DMS53 (cell line): ENCODE results near the gene ACOXL.
"Not testable (repeated sequence)": the region's sequence is repeated elsewhere in the genome, so short reads cannot be mapped to it uniquely, and the experiment has no call there.

ENCODE experiments used
- DNase-seq: peaks from one replicate; lab custom pipeline; 2025; lab: John Stamatoyannopoulos, UW

The ACOXL gene

DNA sequence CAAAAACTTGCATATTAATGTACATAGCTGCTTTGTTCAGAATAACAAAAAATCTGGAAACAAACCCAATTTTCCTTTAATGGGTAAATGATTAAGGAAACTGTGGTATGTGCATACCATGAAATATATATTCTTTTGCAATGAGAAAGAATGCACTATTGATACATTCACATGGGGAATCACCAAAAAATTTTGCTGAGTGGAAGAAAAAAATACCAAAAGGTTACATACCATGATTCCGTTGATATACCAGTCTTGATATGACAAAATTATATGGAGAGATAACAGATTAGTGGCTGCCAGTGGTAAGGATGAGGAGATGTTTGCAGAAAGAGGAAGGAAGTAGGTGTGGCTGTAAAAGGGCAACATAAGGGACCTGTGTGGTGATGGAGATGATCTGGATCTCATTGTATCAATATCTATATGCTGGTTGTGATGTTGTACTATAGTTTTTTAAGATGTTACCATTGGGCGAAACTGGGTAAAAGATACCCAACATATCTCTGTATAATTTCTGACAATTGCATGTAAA is 333.8 kb downstream of the ACOXL start:
- DNase-seq = no peak

GRCh38 chr2:111068435-111069058 is 336.2 kb downstream of the ACOXL start:
- DNase-seq = peak; percentile 98

GRCh38 chr2:111069722-111070121 is 337.3 kb downstream of the ACOXL start:
- DNase-seq = peak; percentile 35

DNA sequence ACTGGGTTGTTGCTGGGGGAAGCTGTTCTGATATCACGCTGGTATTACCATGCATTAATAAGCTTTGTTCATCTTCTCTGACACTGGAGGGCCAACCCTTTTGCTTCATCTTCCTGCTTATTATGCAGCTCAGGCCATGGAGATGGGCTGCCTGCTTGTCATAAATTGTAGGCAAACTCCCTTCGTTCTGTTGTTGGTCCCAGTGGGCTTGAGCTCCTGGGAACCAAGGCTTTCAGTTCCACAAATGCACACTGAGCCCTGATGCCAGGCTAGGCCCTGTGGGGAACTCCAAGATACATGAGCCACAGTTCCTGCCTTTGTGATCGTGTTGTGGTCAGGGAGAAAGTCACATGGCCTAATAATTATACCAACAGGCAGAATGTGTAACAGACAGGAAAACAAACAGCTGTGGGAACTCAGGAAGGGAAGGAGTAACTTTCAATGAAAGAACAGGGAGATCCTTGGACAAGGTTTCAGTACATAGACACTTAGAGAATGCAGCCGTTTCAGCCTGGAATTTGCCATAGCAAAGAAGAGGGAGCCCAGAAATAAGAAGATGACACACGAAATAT is 339.3 kb downstream of the ACOXL start:
- peak; percentile 73 for DNase-seq

DNA sequence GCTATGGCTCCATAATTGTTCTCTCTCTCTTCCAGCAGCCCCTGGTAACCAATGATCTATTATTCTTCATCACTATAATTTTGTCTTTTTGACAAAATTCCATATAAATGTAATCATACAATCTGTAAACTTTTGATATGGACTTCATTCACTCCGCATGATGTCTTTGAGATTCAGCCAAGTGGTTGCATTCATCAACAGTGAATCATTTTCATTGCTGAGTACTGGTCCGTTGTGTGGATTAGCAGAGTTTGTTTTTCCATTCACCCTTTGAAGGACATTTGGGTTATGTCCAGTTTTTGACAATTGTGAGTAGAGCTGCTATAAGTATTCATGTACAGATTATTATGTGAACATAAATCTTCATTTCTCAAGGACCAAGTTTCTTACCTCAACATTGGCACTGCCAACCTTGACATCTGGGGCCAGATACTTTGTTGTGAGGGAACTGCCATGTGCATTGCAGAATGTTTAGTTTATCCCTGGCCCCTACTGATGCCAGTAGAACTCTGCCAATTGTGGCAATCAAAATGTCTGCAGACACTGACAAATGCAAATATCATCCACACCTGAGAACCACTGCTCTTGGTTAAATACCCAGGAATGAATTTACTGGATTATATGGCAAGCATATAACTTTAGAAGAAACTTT is 340.0 kb downstream of the ACOXL start:
- DNase-seq = peak; percentile 57

- DNase-seq = not testable (repeated sequence)
These were observed 350.3 kb downstream of the ACOXL start for GRCh38 chr2:111082659-111083058.

DNA sequence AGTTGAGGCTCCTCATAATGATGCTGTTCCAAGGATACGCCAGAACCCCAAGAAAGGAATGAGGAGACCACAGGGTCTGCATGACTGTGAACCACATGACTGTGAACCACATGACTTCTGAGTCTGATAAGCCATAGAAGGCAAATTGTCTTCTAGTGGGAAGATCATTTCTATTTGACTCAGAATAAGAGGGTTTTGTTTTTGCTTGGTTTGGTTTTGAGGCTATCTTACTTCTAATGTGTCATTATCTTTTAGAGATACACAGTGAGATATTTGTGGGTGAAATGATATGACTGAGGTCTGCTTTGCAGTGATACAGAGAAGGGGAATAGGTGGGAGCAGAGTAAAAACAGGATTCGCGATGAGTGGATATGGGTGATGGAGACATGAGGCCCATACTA is 359.4 kb downstream of the ACOXL start:
- DNase-seq = no peak

- no peak for DNase-seq
These were observed 362.3 kb downstream of the ACOXL start for GRCh38 chr2:111094691-111095090.

- DNase-seq = no peak
These were observed 363.1 kb downstream of the ACOXL start for GRCh38 chr2:111095434-111095833.

DNA sequence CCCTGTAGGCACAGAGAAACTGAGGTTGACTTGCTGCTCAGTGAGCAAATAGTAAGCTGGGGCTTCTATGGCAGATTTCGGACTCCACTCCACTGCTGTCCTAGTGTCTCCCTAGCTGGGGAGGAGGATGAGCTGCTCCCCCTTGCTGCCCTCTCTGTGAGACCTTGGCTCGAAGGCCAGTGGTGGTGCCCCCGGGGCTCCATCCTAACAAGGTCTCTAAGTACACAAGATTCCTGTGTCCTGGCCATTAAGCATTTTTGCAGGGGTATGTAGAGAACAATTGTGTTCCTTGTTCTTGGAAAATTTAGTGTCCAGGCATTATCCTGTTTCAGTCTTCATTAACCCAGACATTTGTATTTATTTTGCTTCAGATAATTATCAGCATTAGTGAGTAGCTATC is 367.0 kb downstream of the ACOXL start:
- DNase-seq = no peak

DNA sequence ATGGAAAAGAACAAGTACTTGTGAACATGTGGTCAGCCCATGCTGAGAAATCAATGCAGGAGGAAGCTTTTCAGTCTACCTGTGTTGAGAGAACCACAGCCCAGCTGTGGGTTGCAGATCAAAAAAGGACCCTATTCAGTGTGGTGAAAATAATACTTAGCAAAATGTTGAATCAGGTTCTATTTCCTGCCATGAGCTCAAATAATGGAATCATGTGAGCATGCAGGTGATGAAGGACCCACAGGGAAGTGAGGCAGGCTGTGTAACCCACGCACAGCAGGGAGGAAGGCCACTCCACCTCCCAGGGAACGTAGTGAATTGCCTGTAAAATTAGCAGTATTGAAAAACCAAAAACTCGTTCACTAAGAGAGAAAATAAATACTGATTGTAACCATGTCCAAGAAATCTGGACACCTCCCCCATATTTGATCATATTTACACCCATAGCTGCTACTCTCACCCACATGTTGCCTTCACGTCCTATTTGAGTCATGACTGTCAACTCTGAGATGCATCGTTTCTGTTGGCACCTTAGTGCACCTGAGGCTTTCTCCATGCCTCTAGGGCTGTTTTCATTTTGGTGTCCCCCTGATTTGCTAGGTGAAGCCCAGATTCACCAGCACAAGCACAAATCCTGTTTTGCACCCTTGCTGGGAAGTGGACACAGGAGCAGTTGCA is 367.9 kb downstream of the ACOXL start:
- DNase-seq = peak; percentile 34

DNA sequence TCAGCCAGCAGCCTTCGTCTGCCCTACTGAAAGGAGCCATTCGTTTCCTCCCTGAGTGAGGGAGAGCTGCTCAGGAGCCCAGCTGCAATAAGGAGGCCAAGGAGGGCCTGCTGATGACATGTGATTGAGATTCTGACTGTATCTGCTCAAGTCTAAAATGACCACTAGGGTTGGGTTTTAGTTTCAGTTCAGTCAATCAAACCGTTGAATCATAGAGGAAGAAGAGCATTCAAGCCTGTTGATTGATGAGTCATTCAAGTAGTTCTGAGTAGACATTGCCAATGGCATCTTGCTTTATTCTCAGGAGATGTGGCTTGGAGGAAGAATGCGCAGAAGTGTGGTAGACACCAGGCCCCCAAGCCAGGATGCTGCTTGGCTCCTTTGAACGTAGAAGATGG is 368.4 kb downstream of the ACOXL start:
- peak; percentile 73 for DNase-seq

DNA sequence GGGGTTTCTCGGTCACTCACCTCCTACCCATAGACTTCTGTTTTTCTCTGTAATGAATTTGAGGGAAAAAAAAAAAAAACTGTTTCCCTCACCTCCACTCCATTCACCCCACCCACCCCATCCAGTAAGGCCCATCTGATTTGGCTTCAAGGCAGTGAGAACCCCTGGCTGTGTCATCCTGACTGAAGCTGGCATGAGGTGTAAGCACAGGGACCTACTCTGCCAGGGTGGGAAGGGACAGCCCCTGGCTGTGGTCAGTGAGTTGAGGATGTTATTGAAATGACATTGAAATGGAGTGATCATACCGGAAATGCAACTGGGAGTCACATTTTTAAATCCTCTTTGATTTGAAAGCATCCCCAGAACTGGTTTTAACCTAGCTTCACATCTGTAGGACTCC is 369.2 kb downstream of the ACOXL start:
- no peak for DNase-seq

DNA sequence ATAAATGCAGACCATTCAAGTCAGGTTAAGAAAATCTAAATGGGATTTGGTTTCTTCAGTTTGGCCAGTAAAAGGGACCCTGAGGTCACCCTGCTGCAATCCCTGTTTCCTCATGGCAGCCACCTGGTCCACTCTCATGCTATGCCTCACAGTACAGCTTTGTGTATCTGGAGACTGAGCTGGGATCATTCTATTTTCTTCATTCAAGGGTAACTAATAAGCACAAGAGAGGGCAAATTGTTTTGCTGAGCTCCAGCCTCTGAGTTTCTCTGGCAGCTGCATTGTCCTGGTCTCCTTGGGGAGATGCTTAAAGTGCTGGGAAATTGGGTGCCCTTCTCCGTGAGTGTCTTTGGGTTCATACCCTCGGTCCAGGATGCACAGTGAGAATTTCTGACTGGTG is 369.8 kb downstream of the ACOXL start:
- DNase-seq = no peak

DNA sequence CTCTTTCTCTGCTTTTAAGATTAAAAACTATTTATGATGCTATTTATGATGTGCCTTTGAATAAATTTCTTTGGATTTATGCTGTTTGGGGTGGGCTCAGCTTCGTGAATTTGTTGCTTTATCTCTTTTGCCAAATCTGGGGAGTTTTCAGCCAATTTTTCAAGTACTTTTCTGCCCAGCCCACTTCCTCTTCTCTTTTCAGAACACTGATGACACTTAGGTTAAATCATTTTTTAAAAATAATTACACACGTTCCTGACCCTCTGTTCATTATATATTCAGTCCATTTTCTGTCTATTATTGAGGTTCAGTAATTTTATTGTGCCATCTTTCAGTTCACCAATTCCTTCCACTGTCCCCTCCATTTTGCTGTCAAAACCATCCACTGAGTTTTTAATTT is 373.6 kb downstream of the ACOXL start:
- DNase-seq = no peak

DNA sequence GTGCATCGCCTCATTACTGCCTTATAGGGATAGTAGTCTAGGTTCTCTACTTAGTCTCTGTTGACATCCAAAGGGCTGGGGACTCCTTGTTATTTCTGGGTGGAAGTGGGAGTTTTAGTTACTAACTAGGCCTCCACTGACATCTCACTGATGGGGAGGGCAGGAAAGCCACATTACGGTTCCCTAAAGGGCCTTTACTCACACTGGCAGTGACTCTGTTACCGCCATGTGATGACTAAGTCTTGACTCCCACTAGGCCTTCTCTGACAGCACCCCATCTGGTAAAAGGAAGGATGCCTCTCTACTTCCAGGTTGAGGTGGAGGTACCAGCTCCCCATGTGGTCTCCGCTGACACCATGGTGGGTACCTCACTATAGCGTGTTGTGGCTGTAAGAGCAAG is 374.3 kb downstream of the ACOXL start:
- DNase-seq = no peak

- DNase-seq = no peak
These were observed 376.4 kb downstream of the ACOXL start for GRCh38 chr2:111108745-111109271.

GRCh38 chr2:111111101-111111755 is 378.9 kb downstream of the ACOXL start:
- DNase-seq = no peak

GRCh38 chr2:111113838-111114237 is 381.5 kb downstream of the ACOXL start:
- DNase-seq = no peak

DNA sequence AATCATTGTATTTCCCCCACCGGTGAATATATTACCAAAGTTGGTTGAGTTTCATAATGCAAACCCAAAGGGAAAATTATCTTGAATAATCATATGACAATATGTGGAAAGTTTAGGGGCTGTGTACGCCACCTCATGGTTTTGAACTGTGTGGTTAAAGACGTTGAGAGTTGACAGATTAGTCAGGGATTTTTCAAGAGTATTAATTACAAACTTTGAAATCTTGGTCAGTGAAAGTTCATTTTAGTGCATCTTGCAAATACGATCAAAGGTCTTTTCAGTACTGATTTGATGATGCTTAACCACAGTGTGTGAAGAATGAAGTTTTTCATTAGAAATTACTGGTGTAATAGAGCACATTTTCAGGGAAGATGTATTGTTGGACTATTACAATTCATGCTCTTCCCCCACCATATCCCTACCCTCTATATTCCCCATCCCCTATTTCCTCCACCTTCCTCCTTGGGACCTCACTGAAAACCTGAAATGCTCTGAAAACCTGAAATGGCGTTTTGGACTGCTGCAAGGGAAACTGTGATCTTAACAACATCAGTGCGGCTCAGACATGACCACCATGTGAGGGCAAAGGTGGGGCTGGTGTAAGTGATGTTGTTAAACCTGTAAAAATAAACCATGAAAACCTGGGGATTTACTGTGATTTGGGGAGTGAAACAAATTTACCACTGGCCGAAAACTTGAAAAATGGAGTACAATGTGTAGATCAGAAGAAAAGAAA is 383.8 kb downstream of the ACOXL start:
- no peak for DNase-seq

DNA sequence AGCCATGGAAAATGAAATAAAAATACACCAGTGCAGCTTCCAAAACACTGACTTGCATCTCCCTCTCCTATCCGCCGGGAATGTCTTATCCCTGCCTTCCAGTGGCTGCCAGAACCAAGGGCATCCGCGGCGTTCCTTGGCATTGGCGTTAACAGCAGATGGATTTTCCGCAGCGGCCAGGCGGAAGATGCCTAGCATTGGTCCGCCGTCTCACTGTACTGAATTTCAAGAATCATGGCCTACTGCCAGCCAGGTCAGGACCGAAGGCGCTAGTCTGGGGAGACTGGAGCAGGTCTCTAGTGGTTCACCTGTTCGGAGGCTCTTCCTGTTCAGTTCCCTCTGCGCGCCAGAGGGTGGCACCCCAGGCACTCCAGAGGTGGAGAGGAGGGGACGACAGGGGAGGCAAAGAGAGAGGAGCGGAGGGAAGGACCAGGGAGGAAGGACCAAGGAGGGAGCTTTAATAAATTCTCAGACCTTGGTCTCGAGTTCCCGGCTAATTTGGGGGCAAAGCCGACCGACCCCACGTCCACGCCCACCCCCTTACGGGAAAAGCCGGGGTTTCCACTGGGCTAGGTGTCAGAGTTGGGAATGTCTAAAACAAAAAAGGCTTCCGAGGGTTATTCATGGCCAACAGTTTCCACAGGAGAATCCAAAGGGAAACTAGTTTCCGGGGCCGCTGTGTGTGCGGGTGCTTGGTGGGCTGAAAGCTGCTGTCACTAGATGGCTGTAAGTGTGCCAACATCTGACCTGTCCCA is 384.6 kb downstream of the ACOXL start:
- peak; percentile 97 for DNase-seq
